ENCODE data around the gene ERI3. TPM values are rescaled to one million over a fixed set of nuclear protein-coding genes. Genes with fewer than 3 reads are reported as not detected.

ERI3 gene
- total RNA-seq, 4 donors from 2014 or later = 14.0 to 29.2 (median 22.8) TPM

DNA sequence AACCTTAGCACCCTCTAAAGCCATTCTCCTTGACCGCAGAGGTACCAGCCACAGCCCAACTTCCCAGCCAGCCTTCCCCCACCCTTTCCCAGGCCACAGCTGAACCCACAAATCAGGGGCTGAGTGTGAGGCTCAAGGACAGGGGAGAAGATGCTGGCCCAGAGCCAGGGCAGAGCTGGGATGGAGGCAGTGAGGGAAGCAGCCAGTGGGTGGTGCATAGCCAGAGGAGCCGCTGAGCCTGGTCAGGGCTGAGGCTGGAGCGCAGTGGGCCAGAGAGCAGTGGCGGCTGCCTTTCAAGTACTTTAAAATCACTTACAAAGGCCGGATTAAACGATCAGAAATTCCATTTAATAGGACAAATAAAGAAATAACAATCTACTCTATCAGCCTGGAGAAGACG lies 105.5 kb downstream of the ERI3 start:
- Histone ChIP-seq H3K4me3 (no peak overlapping the region), H3K4me1 (no peaks in the 10 kb centered on the region), H3K9me3 (no peaks in the 10 kb centered on the region), H3K27me3 (no peaks in the 10 kb centered on the region), H3K36me3 (no peaks in the 10 kb centered on the region), H3K27ac (no peak overlapping the region)
- peak in 1 of 3 donors; percentile 43 for DNase-seq
- no peak for TF ChIP-seq POLR2A (IDR thresholded peaks at IDR 0.05)
- TF ChIP-seq CTCF (IDR thresholded peaks at IDR 0.05) = no peak

DNA sequence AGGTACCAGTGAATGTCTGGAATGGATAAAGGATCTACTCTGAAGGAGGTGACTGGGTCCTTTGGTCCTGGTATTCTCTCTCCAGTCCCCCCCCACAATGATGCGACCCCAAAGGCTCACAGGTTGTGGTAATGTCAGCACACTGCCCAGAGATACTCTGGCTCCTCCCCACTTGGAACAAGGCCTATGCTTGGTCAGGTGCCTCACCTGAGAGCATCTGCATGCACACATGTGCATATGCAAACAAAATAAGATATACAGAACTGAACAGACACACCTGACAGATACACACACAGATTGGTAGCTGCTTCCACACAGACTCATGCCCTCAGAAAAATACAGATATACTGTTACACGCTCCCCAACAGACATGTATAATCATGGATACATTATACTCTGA lies 108.3 kb downstream of the ERI3 start:
- Histone ChIP-seq H3K27ac (no peak overlapping the region), H3K4me3 (no peak overlapping the region), H3K36me3 (no peaks in the 10 kb centered on the region), H3K4me1 (no peaks in the 10 kb centered on the region), H3K27me3 (no peaks in the 10 kb centered on the region), H3K9me3 (no peaks in the 10 kb centered on the region)
- TF ChIP-seq POLR2A (IDR thresholded peaks at IDR 0.05) (no peak), CTCF (IDR thresholded peaks at IDR 0.05) (no peak)
- peak in 1 of 3 donors; percentile 35 for DNase-seq

GRCh38 chr1:44244986-44245385 lies 110.1 kb downstream of the ERI3 start:
- peak in 1 of 3 donors; percentile 39 for DNase-seq
- Histone ChIP-seq H3K9me3 (no peaks in the 10 kb centered on the region), H3K27me3 (no peaks in the 10 kb centered on the region), H3K27ac (no peak overlapping the region), H3K4me3 (no peak overlapping the region), H3K36me3 (no peaks in the 10 kb centered on the region), H3K4me1 (peaks cover 0 to 12% (median 0%) of the 10 kb centered on the region in 4 donors)
- TF ChIP-seq POLR2A (IDR thresholded peaks at IDR 0.05) = no peak
- TF ChIP-seq CTCF (IDR thresholded peaks at IDR 0.05) = no peak

DNA sequence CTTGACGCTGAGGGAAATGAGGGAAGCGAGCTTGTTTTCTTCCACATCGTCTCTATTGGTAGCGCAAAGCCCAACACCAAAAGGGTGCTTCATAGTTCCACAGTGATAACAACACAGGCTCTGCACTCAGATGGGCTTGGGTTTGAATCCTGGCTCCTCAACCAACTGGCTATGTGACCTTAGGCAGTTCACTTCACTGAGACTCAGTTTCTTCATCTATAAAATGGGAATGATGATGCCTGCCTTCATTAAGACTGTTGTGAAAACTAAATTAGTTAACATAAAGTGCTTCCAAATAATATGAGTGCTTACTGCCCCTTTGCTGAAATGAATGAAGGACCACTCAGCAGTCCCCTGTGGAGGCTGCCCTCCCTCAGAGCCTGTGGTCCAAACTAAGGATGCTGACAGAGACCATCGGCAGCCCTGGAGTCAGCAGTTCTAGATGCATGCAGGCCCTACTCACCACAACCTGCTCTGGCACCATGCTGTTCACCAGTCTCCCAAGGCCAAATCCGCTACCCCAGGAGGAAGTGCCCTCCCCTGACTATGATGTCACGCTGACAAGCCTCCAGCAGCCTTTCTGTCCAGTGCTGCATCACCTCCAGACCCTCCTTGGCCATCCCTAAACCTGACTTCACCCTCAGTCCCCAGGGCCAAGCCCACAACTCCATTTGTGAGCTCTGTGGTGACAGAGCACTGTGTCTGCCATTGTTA lies 111.1 kb downstream of the ERI3 start:
- Histone ChIP-seq H3K9me3 (no peaks in the 10 kb centered on the region), H3K4me3 (no peak overlapping the region), H3K27me3 (no peaks in the 10 kb centered on the region), H3K27ac (no peak overlapping the region), H3K4me1 (peaks cover 0 to 22% (median 2%) of the 10 kb centered on the region in 4 donors), H3K36me3 (no peaks in the 10 kb centered on the region)
- peak in 1 of 3 donors; percentile 28 for DNase-seq
- TF ChIP-seq CTCF (IDR thresholded peaks at IDR 0.05) = no peak
- TF ChIP-seq POLR2A (IDR thresholded peaks at IDR 0.05) = no peak

GRCh38 chr1:44242746-44243145 lies 112.3 kb downstream of the ERI3 start:
- peak in 1 of 3 donors; percentile 44 for DNase-seq
- Histone ChIP-seq H3K4me1 (peaks cover 0 to 34% (median 2%) of the 10 kb centered on the region in 4 donors), H3K9me3 (no peaks in the 10 kb centered on the region), H3K27ac (no peak overlapping the region), H3K36me3 (no peaks in the 10 kb centered on the region), H3K4me3 (no peak overlapping the region), H3K27me3 (no peaks in the 10 kb centered on the region)
- TF ChIP-seq POLR2A (IDR thresholded peaks at IDR 0.05) = no peak
- no peak for TF ChIP-seq CTCF (IDR thresholded peaks at IDR 0.05)
